Raji (cell line): ENCODE results near the gene ADGRG3.

ENCODE experiments used
- POLR2A ChIP-seq: IDR thresholded peaks from 2 replicates; pipeline ENCODE4 v1.6.1; 2011; ENCODE audit warnings: low read depth, low read length, control low read depth; ENCODE audit not compliant: insufficient read depth

ADGRG3 gene

GRCh38 chr16:57648125-57648524, 20.0 kb upstream of the ADGRG3 start:
- TF ChIP-seq POLR2A: no peak

DNA sequence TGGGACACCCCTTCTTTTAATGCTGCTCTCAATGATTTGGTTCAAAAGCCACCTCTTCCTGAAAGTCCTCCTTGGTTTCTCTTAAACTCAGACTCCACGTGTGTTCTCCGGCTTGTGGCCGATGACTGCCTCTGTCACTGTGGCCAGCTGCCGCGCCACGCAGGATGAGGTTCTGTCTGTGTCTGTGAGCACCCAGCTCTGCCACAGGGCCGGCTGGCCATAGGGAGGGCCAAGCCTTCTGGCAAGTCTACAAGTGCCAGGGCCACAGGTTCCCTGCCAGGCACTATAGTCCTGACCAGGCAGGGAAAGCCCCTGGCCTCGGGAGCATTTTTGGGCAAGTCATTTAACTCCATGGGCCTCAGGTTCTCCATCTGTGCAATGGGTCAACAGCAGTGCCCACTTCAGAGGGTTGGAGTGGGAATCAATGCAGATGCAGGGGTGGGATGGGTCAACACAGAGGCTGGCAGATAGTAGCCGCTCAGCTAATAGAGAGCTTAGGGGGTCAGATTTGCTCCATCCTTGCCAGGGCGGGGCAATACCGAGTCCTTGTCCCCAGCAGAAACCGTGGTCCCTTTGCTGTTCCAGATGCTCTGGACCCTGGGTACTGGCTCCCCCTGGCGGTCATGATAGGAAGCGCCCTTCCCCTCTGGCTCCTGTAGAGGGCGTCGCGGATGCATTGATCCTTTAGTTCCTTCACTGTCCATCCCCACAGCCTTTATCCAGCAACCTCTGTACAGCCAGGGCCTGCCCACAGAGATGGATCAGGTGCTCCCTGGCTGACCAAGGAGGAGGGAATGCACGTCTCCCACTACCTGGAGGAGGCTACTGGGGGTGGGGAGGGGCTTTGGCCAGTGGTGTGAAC, 19.3 kb upstream of the ADGRG3 start:
- no peak for TF ChIP-seq POLR2A

- TF ChIP-seq POLR2A: no peak
Observed at GRCh38 chr16:57649443-57649751, 18.7 kb upstream of the ADGRG3 start.

- no peak for TF ChIP-seq POLR2A
Observed at GRCh38 chr16:57649846-57650245, 18.3 kb upstream of the ADGRG3 start.

DNA sequence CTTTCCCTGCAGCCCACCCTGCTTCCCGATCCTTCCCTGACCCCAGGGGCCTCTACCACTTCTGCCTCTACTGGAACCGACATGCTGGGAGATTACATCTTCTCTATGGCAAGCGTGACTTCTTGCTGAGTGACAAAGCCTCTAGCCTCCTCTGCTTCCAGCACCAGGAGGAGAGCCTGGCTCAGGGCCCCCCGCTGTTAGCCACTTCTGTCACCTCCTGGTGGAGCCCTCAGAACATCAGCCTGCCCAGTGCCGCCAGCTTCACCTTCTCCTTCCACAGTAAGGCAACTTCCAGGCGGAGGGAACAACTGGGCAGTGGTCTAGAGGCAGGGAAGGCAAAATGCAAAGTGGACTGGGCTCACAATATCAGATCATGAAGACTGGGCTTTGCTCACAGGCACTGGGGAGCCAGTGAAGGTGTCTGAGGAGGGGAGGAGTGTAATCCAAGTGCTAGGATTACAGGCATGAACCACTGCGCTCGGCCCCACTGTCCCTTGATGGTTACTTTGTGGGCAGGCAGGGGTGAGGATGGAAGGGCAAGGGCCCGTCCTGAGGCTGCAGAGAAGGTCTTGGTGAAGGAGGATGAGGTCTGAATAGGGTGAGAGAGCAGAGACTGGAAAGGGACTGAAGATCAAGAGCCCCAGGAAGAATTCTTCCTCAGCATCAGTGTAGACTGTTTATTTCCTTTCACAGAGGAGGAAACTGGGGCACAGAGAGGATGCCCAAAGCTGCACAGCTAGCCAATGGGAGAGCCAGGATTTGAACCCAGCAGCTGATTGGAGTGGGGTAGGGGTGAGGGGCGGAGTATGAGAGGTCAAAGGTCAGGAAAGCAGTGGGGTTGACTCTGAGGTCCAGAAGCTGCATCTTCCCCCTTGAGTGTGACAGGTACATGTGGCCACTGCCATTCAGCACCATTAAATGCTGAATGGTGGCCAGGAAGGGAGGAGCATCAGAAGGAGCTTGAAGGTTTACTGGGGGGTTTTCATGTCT, 16.5 kb upstream of the ADGRG3 start:
- TF ChIP-seq POLR2A: no peak

DNA sequence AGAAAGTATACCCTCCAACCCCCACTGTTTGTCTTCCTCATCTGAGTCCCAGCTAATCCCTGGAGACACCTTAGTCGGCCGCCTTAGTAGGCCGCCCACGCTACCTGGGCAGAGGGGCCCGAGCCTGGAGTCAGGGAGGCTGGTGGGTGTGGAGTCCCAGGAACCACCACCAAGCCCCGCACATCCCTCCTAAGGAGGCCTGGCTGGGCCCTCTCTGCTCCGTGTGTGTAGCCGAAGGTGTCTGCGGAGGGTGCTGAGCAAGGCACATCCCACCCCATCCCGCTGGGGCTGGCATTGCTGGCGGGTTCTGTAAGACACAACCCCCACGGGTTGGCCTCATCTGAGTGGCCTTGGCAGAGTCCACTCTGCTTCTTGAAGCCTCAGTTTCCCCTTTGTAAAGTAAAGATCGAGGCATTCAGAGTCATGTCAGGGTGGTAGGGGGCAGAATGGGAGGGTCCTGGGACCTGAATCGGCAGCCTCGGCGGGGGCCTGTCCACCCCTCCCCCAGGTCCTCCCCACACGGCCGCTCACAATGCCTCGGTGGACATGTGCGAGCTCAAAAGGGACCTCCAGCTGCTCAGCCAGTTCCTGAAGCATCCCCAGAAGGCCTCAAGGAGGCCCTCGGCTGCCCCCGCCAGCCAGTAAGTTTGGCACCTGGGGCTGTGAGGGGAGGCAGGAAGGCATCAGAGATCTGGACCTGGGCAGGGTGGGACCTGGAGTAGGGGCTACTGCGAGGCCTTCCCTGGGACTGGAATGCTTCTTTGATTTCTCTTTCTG, 15.2 kb upstream of the ADGRG3 start:
- no peak for TF ChIP-seq POLR2A

DNA sequence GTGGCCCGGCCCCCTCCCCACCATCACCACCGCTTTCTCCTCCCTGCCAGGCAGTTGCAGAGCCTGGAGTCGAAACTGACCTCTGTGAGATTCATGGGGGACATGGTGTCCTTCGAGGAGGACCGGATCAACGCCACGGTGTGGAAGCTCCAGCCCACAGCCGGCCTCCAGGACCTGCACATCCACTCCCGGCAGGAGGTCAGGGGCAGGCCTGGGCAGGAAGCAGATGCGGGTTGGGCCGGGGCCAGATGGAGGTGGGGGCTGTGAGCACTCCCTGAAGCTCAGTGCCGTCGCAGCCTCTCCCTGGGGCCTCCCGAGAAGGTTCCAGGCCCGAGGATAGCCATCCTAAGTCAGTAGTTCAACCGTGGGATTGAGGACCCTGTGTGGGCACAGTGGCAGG, 14.2 kb upstream of the ADGRG3 start:
- no peak for TF ChIP-seq POLR2A

- no peak for TF ChIP-seq POLR2A
Observed at GRCh38 chr16:57656342-57656955, 11.7 kb upstream of the ADGRG3 start.

DNA sequence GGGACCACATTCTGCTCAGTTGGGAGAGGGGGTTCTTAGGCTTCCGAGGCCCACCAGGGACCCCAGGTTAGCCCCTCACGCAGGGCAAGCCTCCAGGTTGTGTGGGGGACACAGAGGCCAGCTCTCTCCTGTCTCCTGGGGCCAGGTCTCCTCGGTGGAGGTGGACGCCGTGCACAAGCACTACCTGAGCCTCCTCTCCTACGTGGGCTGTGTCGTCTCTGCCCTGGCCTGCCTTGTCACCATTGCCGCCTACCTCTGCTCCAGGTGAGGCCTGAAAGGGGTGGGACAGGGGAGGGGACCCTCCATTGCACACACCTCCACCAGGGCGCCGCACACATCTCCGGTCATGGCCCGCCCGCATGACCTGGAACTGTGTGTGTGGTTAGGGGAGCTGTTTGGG, 10.9 kb upstream of the ADGRG3 start:
- TF ChIP-seq POLR2A: no peak

DNA sequence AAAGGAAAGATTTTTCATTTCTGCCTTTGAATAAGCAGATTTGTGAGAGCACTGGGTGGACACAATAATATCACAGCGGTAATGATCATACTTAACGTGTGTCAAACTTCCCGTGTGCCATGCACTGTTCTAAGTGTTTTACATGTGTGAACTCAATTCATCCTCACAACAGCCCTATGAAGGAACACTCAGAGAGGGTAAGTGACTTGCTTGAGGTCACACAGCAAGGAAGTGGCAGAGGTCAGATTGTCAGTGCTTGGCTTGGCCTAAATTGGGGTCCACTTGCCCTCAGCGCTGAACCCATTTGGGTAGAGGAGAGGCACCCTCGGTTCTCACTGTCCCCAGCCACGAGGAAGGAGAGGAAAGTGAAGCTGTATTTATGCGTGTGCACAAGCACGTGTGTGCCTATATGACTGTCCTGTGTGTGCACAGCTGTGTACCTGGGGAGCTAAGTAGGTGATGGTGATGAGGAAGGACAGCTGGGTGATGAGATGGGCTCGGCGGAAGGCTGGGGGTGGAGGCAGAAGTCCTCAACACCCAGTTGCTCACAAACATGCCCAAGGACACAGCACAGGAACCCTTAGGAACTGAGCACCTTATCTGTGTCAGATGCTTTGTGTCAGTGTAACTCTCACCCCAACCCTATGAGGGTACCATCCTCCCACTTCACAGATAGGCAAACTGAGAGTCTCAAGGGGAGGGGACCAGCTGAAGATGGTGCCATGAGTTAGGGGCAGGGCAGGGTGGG, 9.8 kb upstream of the ADGRG3 start:
- no peak for TF ChIP-seq POLR2A

GRCh38 chr16:57658878-57659674, 9.0 kb upstream of the ADGRG3 start:
- TF ChIP-seq POLR2A: no peak

DNA sequence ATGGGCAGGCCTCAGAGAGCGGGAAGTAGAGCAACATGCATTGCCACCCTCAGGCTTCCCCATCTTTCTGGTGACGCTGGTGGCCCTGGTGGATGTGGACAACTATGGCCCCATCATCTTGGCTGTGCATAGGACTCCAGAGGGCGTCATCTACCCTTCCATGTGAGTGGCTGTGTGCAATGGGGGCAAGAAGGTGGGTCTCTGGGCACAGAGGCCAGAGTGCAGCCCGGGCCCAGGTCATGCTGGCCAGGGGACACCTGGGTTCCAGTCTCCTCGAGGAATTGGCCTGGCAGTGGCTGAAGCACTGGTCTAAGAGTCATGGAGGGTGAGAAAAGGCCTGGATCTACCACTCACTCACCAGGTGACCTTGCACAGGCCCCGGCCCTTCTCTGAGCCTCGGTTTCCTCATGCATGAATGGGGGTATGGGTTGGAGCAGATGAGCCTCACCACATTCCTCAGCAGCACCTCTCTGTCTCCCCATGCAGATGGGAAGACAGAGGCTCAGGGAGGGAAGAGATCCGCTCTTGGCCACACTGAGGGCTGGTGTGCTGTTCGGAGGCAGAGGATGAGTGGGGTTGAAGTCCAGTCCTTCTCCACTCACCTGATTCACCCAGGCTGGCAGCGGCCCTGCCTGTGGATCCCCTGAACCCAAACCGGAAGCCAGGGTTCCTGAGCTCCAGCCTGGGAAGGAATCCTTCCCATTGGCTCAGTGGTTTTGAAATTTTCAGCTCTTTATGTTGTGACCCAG, 7.2 kb upstream of the ADGRG3 start:
- TF ChIP-seq POLR2A: no peak

- no peak for TF ChIP-seq POLR2A
Observed at GRCh38 chr16:57661510-57661909, 6.6 kb upstream of the ADGRG3 start.
